Liver (tissue), 9 donors: ENCODE results near the gene UBE2C. TPM values are rescaled to one million over a fixed set of nuclear protein-coding genes. Genes with fewer than 3 reads are reported as not detected.

Source experiments
- DNase-seq: peaks from one replicate; pipeline ENCODE4 v3.0.0-alpha.2; 2017; ENCODE audit warnings: low spot score
- H3K27ac ChIP-seq, 2 donors: one replicate each; pipeline ENCODE4 v1.7.0; 2013; ENCODE audit warnings: inconsistent platforms in 2 of 2, low read length in 2 of 2, control low read depth in 1 of 2, low read depth in 1 of 2, mild to moderate bottlenecking in 1 of 2
- H3K27me3 ChIP-seq, 4 donors: one replicate each; pipeline versions ENCODE4 v1.6.1 to v1.7.0; 2013; ENCODE audit warnings: low read length in 3 of 4, inconsistent platforms in 1 of 4, mild to moderate bottlenecking in 1 of 4, moderate library complexity in 1 of 4; ENCODE audit not compliant: control insufficient read depth in 4 of 4, insufficient read depth in 4 of 4
- H3K36me3 ChIP-seq, 4 donors: one replicate each; pipeline versions ENCODE4 v1.6.1 to v1.7.0; 2013; ENCODE audit warnings: low read length in 3 of 4, mild to moderate bottlenecking in 3 of 4, low read depth in 1 of 4, moderate library complexity in 1 of 4; ENCODE audit not compliant: control insufficient read depth in 4 of 4, insufficient read depth in 3 of 4
- H3K4me1 ChIP-seq, 4 donors: one replicate each; pipeline versions ENCODE4 v1.6.1 to v1.7.0; 2013; ENCODE audit warnings: low read length in 3 of 4, mild to moderate bottlenecking in 3 of 4, moderate library complexity in 1 of 4; ENCODE audit not compliant: control insufficient read depth in 4 of 4, insufficient read depth in 4 of 4
- H3K4me3 ChIP-seq, 3 donors: one replicate each; pipeline versions ENCODE4 v1.6.1 to v1.7.0; 2013; ENCODE audit warnings: low read length in 3 of 3, control low read depth in 1 of 3, low read depth in 1 of 3, mild to moderate bottlenecking in 1 of 3
- H3K9ac ChIP-seq, 2 donors: one replicate each; pipeline ENCODE4 v1.7.0; 2013; ENCODE audit warnings: low read length in 2 of 2, mild to moderate bottlenecking in 2 of 2, moderate library complexity in 2 of 2, control low read depth in 1 of 2, low read depth in 1 of 2
- H3K9me3 ChIP-seq, 4 donors: one replicate each; pipeline versions ENCODE4 v1.6.1 to v1.7.0; 2013; ENCODE audit warnings: low read length in 3 of 4; ENCODE audit not compliant: control insufficient read depth in 4 of 4
- ATF3 ChIP-seq: IDR thresholded peaks from 2 replicates; pipeline ENCODE4 v1.6.1; 2016; ENCODE audit warnings: antibody characterized with exemption
- FOXA1 ChIP-seq: IDR thresholded peaks from 2 replicates; pipeline ENCODE4 v1.6.1; 2016; ENCODE audit warnings: antibody characterized with exemption
- FOXA2 ChIP-seq: IDR thresholded peaks from 2 replicates; pipeline ENCODE4 v1.6.1; 2016; ENCODE audit warnings: antibody characterized with exemption
- GABPA ChIP-seq, 2 donors: IDR thresholded peaks in 1 of 2; conservative IDR thresholded peaks in 1 of 2; 2 replicates each; pipeline ENCODE4 v1.6.1; 2016; ENCODE audit warnings: antibody characterized with exemption in 2 of 2, mild to moderate bottlenecking in 1 of 2, moderate library complexity in 1 of 2
- HNF4A ChIP-seq, 2 donors: conservative IDR thresholded peaks; 2 replicates each; pipeline ENCODE4 v1.6.1; 2016; ENCODE audit warnings: antibody characterized with exemption in 2 of 2, mild to moderate bottlenecking in 2 of 2
- HNF4G ChIP-seq: IDR thresholded peaks from 2 replicates; pipeline ENCODE4 v1.6.1; 2016; ENCODE audit warnings: antibody characterized with exemption
- JUND ChIP-seq, 2 donors: IDR thresholded peaks; 2 replicates each; pipeline ENCODE4 v1.6.1; 2016; ENCODE audit warnings: antibody characterized with exemption in 2 of 2
- NR2F2 ChIP-seq: IDR thresholded peaks from 2 replicates; pipeline ENCODE4 v1.6.1; 2016; ENCODE audit warnings: antibody characterized with exemption
- RAD21 ChIP-seq, 2 donors: IDR thresholded peaks; 2 replicates each; pipeline ENCODE4 v1.6.1; 2016; ENCODE audit warnings: antibody characterized with exemption in 2 of 2, mild to moderate bottlenecking in 2 of 2
- RXRA ChIP-seq, 2 donors: IDR thresholded peaks; 2 replicates each; pipeline ENCODE4 v1.6.1; 2017 to 2018; ENCODE audit warnings: antibody characterized with exemption in 2 of 2, mild to moderate bottlenecking in 1 of 2
- SP1 ChIP-seq: IDR thresholded peaks from 2 replicates; pipeline ENCODE4 v1.6.1; 2018; ENCODE audit warnings: antibody characterized with exemption, mild to moderate bottlenecking
- TAF1 ChIP-seq: conservative IDR thresholded peaks from 2 replicates; pipeline ENCODE4 v1.6.1; 2016; ENCODE audit warnings: antibody characterized with exemption, mild to moderate bottlenecking
- YY1 ChIP-seq: IDR thresholded peaks from 2 replicates; pipeline ENCODE4 v1.6.1; 2016; ENCODE audit warnings: antibody characterized with exemption, mild to moderate bottlenecking
- WGBS: extraction: QIAGEN DNeasy Blood & Tissue Kit; methylation state at CpG from one replicate; pipeline ENCODE4 v1.1.7; 2013; 5-methylcytosine and 5-hydroxymethylcytosine counted together
- polyA plus RNA-seq, 2 donors: library from polyadenylated mRNA; stranded (reverse) in 1 of 2; unstranded in 1 of 2; fragments of 200-250 nt in 1 of 2; fragments of >200 nt in 1 of 2; fragmentation: Nextera tagmentation in 1 of 2; extraction: Ambion mirVana in 1 of 2; gene quantifications; one replicate each; pipeline versions ENCODE4 v1.2.1 to v1.2.3, GENCODE V29; 2013 to 2015
- total RNA-seq, 2 donors: library from RNA; depleted of rRNA; stranded (reverse); fragments of >200 nt; gene quantifications; one replicate each; pipeline ENCODE4 v1.2.3, GENCODE V29; 2014
- TF ChIP-seq, protein P1 (sequence below): IDR thresholded peaks from 2 replicates; pipeline ENCODE4 v1.6.1; 2016; ENCODE audit warnings: antibody characterized with exemption
- TF ChIP-seq, protein P2 (sequence below): fragments of 150-350 bp; IDR thresholded peaks from 2 replicates; pipeline ENCODE4 v1.5.1; 2017; ENCODE audit warnings: improper control_type of control experiment, low read depth, low read length; ENCODE audit not compliant: missing input control
- TF ChIP-seq, protein P3 (sequence below): IDR thresholded peaks from 2 replicates; pipeline ENCODE4 v1.6.1; 2016; ENCODE audit warnings: antibody characterized with exemption, mild to moderate bottlenecking
- TF ChIP-seq, protein P4 (sequence below): IDR thresholded peaks from 2 replicates; pipeline ENCODE4 v1.6.1; 2016; ENCODE audit warnings: antibody characterized with exemption
- donor health status: healthy.
- donor health status: healthy.
- donor health status: healthy.
- donor health status: healthy.
- donor health status: healthy.

Gene UBE2C
- total and polyA plus RNA-seq, 4 donors = 2.7 to 27.6 (median 8.1) TPM; not detected in 1

- TF ChIP-seq ATF3 (no peak), FOXA1 (no peak), NR2F2 (no peak), FOXA2 (no peak), JUND (IDR thresholded peaks at IDR 0.05) (no peak), RAD21 (IDR thresholded peaks at IDR 0.05) (no peak)
- Histone ChIP-seq H3K27ac (no peak overlapping the region), H3K4me3 (no peak overlapping the region), H3K36me3 (no peaks in the 10 kb centered on the region), H3K4me1 (peaks cover 0 to 13% (median 10%) of the 10 kb centered on the region in 4 donors), H3K9me3 (no peaks in the 10 kb centered on the region), H3K27me3 (no peaks in the 10 kb centered on the region), H3K9ac (no peak overlapping the region)
- no peak for DNase-seq
- 58% methylated on average over 3 of the region's 3 CpGs for WGBS
Observed at GRCh38 chr20:45788351-45788750, 24.1 kb upstream of the UBE2C start.

GRCh38 chr20:45792317-45793118, 19.9 kb upstream of the UBE2C start:
- Histone ChIP-seq H3K9ac (peak overlapping the region; percentile 74 to 99), H3K36me3 (peaks cover 0 to 26% (median 23%) of the 10 kb centered on the region in 4 donors), H3K27ac (peak overlapping the region; percentile 82 to 92), H3K9me3 (no peaks in the 10 kb centered on the region), H3K27me3 (no peaks in the 10 kb centered on the region), H3K4me1 (peaks cover 0 to 13% (median 10%) of the 10 kb centered on the region in 4 donors), H3K4me3 (peak overlapping the region; percentile 86 to 97 (median 96))
- peak; percentile 37 for DNase-seq
- no peak for TF ChIP-seq RXRA (IDR thresholded peaks at IDR 0.05)
- no peak for TF ChIP-seq TAF1
- TF ChIP-seq, protein P1, sequence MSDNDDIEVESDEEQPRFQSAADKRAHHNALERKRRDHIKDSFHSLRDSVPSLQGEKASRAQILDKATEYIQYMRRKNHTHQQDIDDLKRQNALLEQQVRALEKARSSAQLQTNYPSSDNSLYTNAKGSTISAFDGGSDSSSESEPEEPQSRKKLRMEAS = no peak
- TF ChIP-seq HNF4A (conservative IDR thresholded peaks at IDR 0.05) = no peak
- TF ChIP-seq GABPA (IDR thresholded peaks at IDR 0.05 in 1 of 2, conservative IDR thresholded peaks at IDR 0.05 in 1 of 2) = no peak
- TF ChIP-seq, protein P2, sequence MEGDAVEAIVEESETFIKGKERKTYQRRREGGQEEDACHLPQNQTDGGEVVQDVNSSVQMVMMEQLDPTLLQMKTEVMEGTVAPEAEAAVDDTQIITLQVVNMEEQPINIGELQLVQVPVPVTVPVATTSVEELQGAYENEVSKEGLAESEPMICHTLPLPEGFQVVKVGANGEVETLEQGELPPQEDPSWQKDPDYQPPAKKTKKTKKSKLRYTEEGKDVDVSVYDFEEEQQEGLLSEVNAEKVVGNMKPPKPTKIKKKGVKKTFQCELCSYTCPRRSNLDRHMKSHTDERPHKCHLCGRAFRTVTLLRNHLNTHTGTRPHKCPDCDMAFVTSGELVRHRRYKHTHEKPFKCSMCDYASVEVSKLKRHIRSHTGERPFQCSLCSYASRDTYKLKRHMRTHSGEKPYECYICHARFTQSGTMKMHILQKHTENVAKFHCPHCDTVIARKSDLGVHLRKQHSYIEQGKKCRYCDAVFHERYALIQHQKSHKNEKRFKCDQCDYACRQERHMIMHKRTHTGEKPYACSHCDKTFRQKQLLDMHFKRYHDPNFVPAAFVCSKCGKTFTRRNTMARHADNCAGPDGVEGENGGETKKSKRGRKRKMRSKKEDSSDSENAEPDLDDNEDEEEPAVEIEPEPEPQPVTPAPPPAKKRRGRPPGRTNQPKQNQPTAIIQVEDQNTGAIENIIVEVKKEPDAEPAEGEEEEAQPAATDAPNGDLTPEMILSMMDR = no peak
- TF ChIP-seq, protein P3, sequence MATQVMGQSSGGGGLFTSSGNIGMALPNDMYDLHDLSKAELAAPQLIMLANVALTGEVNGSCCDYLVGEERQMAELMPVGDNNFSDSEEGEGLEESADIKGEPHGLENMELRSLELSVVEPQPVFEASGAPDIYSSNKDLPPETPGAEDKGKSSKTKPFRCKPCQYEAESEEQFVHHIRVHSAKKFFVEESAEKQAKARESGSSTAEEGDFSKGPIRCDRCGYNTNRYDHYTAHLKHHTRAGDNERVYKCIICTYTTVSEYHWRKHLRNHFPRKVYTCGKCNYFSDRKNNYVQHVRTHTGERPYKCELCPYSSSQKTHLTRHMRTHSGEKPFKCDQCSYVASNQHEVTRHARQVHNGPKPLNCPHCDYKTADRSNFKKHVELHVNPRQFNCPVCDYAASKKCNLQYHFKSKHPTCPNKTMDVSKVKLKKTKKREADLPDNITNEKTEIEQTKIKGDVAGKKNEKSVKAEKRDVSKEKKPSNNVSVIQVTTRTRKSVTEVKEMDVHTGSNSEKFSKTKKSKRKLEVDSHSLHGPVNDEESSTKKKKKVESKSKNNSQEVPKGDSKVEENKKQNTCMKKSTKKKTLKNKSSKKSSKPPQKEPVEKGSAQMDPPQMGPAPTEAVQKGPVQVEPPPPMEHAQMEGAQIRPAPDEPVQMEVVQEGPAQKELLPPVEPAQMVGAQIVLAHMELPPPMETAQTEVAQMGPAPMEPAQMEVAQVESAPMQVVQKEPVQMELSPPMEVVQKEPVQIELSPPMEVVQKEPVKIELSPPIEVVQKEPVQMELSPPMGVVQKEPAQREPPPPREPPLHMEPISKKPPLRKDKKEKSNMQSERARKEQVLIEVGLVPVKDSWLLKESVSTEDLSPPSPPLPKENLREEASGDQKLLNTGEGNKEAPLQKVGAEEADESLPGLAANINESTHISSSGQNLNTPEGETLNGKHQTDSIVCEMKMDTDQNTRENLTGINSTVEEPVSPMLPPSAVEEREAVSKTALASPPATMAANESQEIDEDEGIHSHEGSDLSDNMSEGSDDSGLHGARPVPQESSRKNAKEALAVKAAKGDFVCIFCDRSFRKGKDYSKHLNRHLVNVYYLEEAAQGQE = no peak
- no peak for TF ChIP-seq ATF3
- TF ChIP-seq SP1 = no peak
- TF ChIP-seq JUND (IDR thresholded peaks at IDR 0.05) = no peak
- TF ChIP-seq, protein P4, sequence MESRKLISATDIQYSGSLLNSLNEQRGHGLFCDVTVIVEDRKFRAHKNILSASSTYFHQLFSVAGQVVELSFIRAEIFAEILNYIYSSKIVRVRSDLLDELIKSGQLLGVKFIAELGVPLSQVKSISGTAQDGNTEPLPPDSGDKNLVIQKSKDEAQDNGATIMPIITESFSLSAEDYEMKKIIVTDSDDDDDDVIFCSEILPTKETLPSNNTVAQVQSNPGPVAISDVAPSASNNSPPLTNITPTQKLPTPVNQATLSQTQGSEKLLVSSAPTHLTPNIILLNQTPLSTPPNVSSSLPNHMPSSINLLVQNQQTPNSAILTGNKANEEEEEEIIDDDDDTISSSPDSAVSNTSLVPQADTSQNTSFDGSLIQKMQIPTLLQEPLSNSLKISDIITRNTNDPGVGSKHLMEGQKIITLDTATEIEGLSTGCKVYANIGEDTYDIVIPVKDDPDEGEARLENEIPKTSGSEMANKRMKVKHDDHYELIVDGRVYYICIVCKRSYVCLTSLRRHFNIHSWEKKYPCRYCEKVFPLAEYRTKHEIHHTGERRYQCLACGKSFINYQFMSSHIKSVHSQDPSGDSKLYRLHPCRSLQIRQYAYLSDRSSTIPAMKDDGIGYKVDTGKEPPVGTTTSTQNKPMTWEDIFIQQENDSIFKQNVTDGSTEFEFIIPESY = no peak
- no peak for TF ChIP-seq FOXA2
- no peak for TF ChIP-seq YY1
- TF ChIP-seq HNF4G = no peak
- 20% methylated on average over 19 of the region's 19 CpGs for WGBS
